Aorta (tissue), 5 donors: ENCODE measurements around the gene IGFBP5. TPM values are rescaled to one million over a fixed set of nuclear protein-coding genes. Genes with fewer than 3 reads are reported as not detected.

ENCODE experiments used
- ATAC-seq: fragments of 200-7000 bp; cut with Tn5 transposase; one replicate; pipeline ENCODE4 v1.9.1; 2022; ENCODE audit warnings: moderate library complexity; ENCODE audit not compliant: low FRiP score
- DNase-seq, 2 donors: peaks; one replicate each; pipeline ENCODE4 v3.0.0-alpha.2; 2020
- H3K27ac ChIP-seq, 2 donors: one replicate each; pipeline ENCODE4 v1.5.1; 2013; ENCODE audit warnings: low read length in 2 of 2, mild to moderate bottlenecking in 2 of 2, moderate library complexity in 2 of 2, control low read depth in 1 of 2, inconsistent platforms in 1 of 2, low read depth in 1 of 2
- H3K27me3 ChIP-seq, 2 donors: one replicate each; pipeline ENCODE4 v1.6.1; 2013; ENCODE audit warnings: control low read depth in 1 of 2, low read length in 1 of 2, mild to moderate bottlenecking in 1 of 2, moderate library complexity in 1 of 2; ENCODE audit not compliant: insufficient read depth in 2 of 2, control insufficient read depth in 1 of 2
- H3K36me3 ChIP-seq, 2 donors: one replicate each; pipeline ENCODE4 v1.6.1; 2013; ENCODE audit warnings: control low read depth in 1 of 2, low read length in 1 of 2, mild to moderate bottlenecking in 1 of 2; ENCODE audit not compliant: insufficient read depth in 2 of 2, control insufficient read depth in 1 of 2
- H3K4me1 ChIP-seq, 2 donors: one replicate each; pipeline ENCODE4 v1.6.1; 2013; ENCODE audit warnings: low read length in 2 of 2, control low read depth in 1 of 2, mild to moderate bottlenecking in 1 of 2, moderate library complexity in 1 of 2; ENCODE audit not compliant: insufficient read depth in 2 of 2, control insufficient read depth in 1 of 2
- H3K4me3 ChIP-seq, 2 donors: one replicate each; pipeline ENCODE4 v1.5.1; 2013; ENCODE audit warnings: low read length in 2 of 2, control low read depth in 1 of 2, mild to moderate bottlenecking in 1 of 2
- H3K9me3 ChIP-seq: one replicate; pipeline ENCODE4 v1.6.1; 2013; ENCODE audit warnings: mild to moderate bottlenecking, low read length; ENCODE audit not compliant: control insufficient read depth
- WGBS, 2 donors: extraction: QIAGEN DNeasy Blood & Tissue Kit; methylation state at CpG; one replicate each; pipeline ENCODE4 v1.1.7; 2013; 5-methylcytosine and 5-hydroxymethylcytosine counted together
- intact Hi-C, 2 donors: fragments of 100-400 bp; cut with DNase I; formaldehyde crosslinking; loops; one replicate each; pipeline versions ENCODE4 v1.14.2 to v1.15.0; 2022
- long read RNA-seq, 2 donors: library from polyadenylated mRNA; unstranded; transcript quantifications; one replicate each; pipeline ENCODE4 v2.0.0, GENCODE V29; 2020 to 2021
- polyA plus RNA-seq, 2 donors: library from polyadenylated mRNA; stranded (reverse); fragments of 200-250 nt; gene quantifications; one replicate each; pipeline ENCODE4 v1.2.3, GENCODE V29; 2013
- total RNA-seq, 2 donors: library from RNA; stranded (reverse); fragmentation: NEBNext Ultra II Directional; extraction: Animal tissue kit (Norgen Biotek cat#: 25700); gene quantifications; one replicate each; pipeline ENCODE4 v1.2.1, GENCODE V29; 2021
- donor health status: healthy with polysubstance abuse.
- donor health status: Bipolar disorder and iron deficiency.
- donor health status: DM: no; HTN: no; CAD: no.
- donor health status: DM: no; HTN: no; CAD: no.
- donor health status: DM: yes; HTN: yes; CAD: no.

Gene IGFBP5, protein sequence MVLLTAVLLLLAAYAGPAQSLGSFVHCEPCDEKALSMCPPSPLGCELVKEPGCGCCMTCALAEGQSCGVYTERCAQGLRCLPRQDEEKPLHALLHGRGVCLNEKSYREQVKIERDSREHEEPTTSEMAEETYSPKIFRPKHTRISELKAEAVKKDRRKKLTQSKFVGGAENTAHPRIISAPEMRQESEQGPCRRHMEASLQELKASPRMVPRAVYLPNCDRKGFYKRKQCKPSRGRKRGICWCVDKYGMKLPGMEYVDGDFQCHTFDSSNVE
- total RNA-seq = 1,000 to 10,000 TPM in 1 of 2 donors, 100 to 1,000 TPM in 1; 808 to 1,222 TPM
- polyA plus RNA-seq = 100 to 1,000 TPM; 123 to 385 TPM
- long read RNA-seq, donor 1, full-length matches to known transcripts = 11 of 2,165 reads
- long read RNA-seq, donor 1, partial matches to known transcripts = 6 of 2,165 reads
- long read RNA-seq, donor 1, other reads (novel, unspliced or antisense) = 2,148 of 2,165 reads
- long read RNA-seq, donor 2, full-length matches to known transcripts = 41 of 535 reads
- long read RNA-seq, donor 2, partial matches to known transcripts = 11 of 535 reads
- long read RNA-seq, donor 2, other reads (novel, unspliced or antisense) = 483 of 535 reads

GRCh38 chr2:216695401-216695821, at the start of gene IGFBP5:
Gene IGFBP5, minus strand, starts transcription at chr2:216695549. Its CDS starts 774 bp downstream, at chr2:216694775.
- intact Hi-C loops = loop anchor here (5.0 to 10.0 kb wide), 15 partner anchors 82 to 1057 kb away; no protein-coding TSS in a partner anchor
- Histone ChIP-seq H3K9me3 (no peaks in the 10 kb centered on the region), H3K27ac (peak within 1 kb of the TSS; percentile 39 to 71), H3K4me1 (peaks cover 0 to 4% of the 10 kb centered on the region in 2 donors), H3K27me3 (no peaks in the 10 kb centered on the region), H3K4me3 (peak within 1 kb of the TSS; percentile 70 to 80), H3K36me3 (no peaks in the 10 kb centered on the region)
- DNase-seq = peak; percentile 91 to 96
- 2 to 4% methylated on average over 16 of the region's 16 CpGs for WGBS, 2 donors
- ATAC-seq = peak; percentile 66

DNA sequence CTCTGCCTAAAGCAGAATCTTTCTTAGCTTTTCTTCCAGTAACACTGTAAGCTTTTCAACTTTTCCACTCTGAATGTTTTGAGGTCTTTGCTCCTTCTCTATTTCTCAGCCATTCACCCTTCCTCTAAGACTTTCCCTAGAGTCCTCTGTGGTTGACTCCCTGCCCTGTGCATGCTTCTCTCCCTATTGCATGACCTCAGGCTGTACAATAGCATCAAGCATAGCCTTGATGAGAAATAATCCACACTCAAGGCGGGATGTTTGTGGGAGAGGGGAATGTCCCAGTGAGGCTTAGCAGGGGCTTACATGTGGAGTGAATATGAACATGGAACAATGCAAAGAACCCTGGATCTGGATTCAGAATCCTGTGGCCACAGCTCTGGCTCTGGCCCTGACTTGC, 48.4 kb upstream of the IGFBP5 start:
- Histone ChIP-seq H3K4me1 (no peaks in the 10 kb centered on the region), H3K27me3 (no peaks in the 10 kb centered on the region), H3K4me3 (no peak overlapping the region), H3K27ac (no peak overlapping the region), H3K9me3 (no peaks in the 10 kb centered on the region), H3K36me3 (no peaks in the 10 kb centered on the region)
- ATAC-seq (no peak), DNase-seq (no peak)
- 95 to 100% methylated on average over 1 of the region's 1 CpG for WGBS, 2 donors
- intact Hi-C loops = no loop called here

DNA sequence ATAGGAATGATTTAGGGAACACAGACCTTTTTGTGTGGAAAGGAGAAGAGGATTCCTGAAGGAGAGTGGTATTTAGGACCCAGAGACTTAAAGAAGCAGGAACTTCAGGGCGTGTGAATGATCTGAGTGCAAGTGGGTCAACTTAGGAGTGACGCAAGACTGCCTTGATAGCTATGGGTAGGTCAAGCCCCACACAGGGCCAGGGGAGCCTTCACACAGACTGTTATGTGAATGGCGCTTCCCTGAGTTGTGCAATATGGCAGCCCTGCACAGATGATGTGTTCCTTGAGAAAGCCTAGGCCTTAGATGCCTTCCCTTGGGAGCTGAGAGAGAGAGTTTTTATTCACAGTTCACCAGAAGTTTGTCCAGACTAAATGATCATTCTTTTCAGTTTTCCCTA, 47.1 kb upstream of the IGFBP5 start:
- ATAC-seq = peak; percentile 81
- no peaks in the 10 kb centered on the region for H3K9me3 ChIP-seq

DNA sequence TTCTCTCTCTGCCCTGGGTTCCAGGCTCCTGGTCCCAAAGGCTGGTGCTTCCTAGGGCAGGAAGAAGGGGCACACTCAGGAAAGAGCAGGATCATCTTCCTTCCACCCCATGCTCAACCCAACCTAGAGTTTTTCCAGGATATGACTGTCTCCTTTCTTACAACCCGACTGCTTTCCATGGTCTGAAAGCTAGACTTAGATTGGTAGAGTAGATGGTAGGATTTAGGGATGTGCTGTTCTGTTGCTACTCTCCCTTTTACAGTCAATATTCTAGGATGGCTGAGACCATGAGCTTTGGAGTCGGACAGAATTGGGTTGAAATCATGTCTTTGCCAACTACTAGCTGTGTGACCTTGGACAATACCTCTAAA, 45.9 kb upstream of the IGFBP5 start:
- no peaks in the 10 kb centered on the region for H3K9me3 ChIP-seq
- H3K4me1 ChIP-seq = no peaks in the 10 kb centered on the region
- no peak for ATAC-seq
- H3K4me3 ChIP-seq = no peak overlapping the region
- H3K36me3 ChIP-seq = no peaks in the 10 kb centered on the region
- 93 to 94% methylated on average over 2 of the region's 2 CpGs for WGBS, 2 donors
- no peak overlapping the region for H3K27ac ChIP-seq
- H3K27me3 ChIP-seq = no peaks in the 10 kb centered on the region
- DNase-seq = no peak
- intact Hi-C loops = no loop called here

More for the DNA sequence above, 47.1 kb upstream of the IGFBP5 start:
- Histone ChIP-seq H3K4me3 (no peak overlapping the region), H3K4me1 (no peaks in the 10 kb centered on the region), H3K27me3 (no peaks in the 10 kb centered on the region), H3K27ac (no peak overlapping the region), H3K36me3 (no peaks in the 10 kb centered on the region)
- no peak for DNase-seq
- intact Hi-C loops = no loop called here
- WGBS, 2 donors = 95 to 97% methylated on average over 3 of the region's 3 CpGs

- WGBS, 2 donors = 76 to 78% methylated on average over 6 of the region's 6 CpGs
- Histone ChIP-seq H3K4me3 (no peak overlapping the region), H3K36me3 (no peaks in the 10 kb centered on the region), H3K4me1 (no peaks in the 10 kb centered on the region), H3K9me3 (no peaks in the 10 kb centered on the region), H3K27ac (no peak overlapping the region), H3K27me3 (no peaks in the 10 kb centered on the region)
- DNase-seq (no peak), ATAC-seq (no peak)
- intact Hi-C loops = no loop called here
Observed at GRCh38 chr2:216740557-216741222, 45.3 kb upstream of the IGFBP5 start.

DNA sequence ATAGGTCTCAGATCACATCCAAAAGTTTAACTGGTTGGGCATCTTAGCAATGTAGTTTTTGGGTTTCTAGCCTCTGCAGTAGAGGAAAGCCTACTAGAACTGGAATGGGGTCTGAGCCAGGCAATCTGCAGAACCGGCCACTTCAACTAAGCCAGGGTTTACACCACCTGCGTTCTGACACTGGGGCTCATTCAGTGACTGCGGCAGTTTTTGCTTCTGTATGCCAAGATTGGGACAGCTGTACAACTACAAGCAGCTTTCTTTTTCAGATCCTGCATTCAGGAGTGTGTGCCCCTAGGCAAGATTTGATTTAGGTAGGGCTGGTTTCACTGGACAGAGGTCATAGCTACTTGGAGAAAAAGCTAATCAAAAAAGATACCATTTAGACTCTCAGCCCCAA, 43.7 kb upstream of the IGFBP5 start:
- H3K4me1 ChIP-seq = no peaks in the 10 kb centered on the region
- WGBS, 2 donors = 92 to 93% methylated on average over 3 of the region's 3 CpGs
- no peak overlapping the region for H3K27ac ChIP-seq
- H3K27me3 ChIP-seq = no peaks in the 10 kb centered on the region
- intact Hi-C loops = no loop called here
- H3K36me3 ChIP-seq = no peaks in the 10 kb centered on the region
- H3K4me3 ChIP-seq = no peak overlapping the region
- H3K9me3 ChIP-seq = no peaks in the 10 kb centered on the region
- ATAC-seq (no peak), DNase-seq (no peak)

- H3K9me3 ChIP-seq = no peaks in the 10 kb centered on the region
- no peak overlapping the region for H3K27ac ChIP-seq
- no peaks in the 10 kb centered on the region for H3K27me3 ChIP-seq
- H3K4me1 ChIP-seq = no peaks in the 10 kb centered on the region
- WGBS, 2 donors = 95 to 96% methylated on average over 4 of the region's 4 CpGs
- intact Hi-C loops = no loop called here
- no peak for ATAC-seq
- no peak for DNase-seq
- no peak overlapping the region for H3K4me3 ChIP-seq
- no peaks in the 10 kb centered on the region for H3K36me3 ChIP-seq
Observed at GRCh38 chr2:216737676-216738075, 42.3 kb upstream of the IGFBP5 start.

DNA sequence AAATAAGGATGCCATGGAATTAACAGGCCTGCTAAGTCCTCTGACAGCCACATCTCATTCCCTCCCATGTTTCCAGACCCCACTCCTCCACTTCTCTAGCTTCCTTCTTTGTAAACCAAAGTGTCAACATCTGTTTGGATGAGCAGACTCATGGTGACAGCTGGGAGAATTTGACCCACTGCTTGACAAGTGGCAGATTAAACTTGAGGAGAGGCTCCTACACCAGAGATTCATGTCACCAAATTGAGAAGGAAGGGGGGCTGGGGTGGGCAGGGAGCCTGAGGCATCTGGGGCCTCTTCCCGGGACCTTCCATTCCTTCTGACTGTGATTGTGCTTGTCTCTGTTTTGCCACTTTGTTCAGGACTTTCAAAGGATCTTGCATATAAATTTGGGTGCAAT, 41.0 kb upstream of the IGFBP5 start:
- Histone ChIP-seq H3K4me1 (no peaks in the 10 kb centered on the region), H3K36me3 (no peaks in the 10 kb centered on the region), H3K27me3 (no peaks in the 10 kb centered on the region), H3K4me3 (no peak overlapping the region), H3K27ac (no peak overlapping the region), H3K9me3 (no peaks in the 10 kb centered on the region)
- ATAC-seq (no peak), DNase-seq (no peak)
- 0% methylated on average over 1 of the region's 1 CpG for whole genome bisulfite sequencing, 2 donors
- intact Hi-C loops = no loop called here
